Keratinocyte (primary cell): ENCODE data around the gene PPP4C. TPM values are rescaled to one million over a fixed set of nuclear protein-coding genes. Genes with fewer than 3 reads are reported as not detected.

ENCODE experiments used
- DNase-seq: peaks from one replicate; pipeline ENCODE4 v3.0.0-alpha.2; 2011; ENCODE audit warnings: low read depth, missing footprints, low spot score
- FAIRE-seq: peaks from 2 replicates; lab custom pipeline; 2011; peaks lifted over from hg19 to GRCh38; lab: Jason Lieb, UNC
- H2AFZ ChIP-seq: 2 replicates; pipeline ENCODE4 v1.6.0; 2012; ENCODE audit warnings: low read length, control low read depth, inconsistent platforms; ENCODE audit not compliant: control insufficient read depth
- H3K27ac ChIP-seq: 2 replicates; pipeline ENCODE4 v1.5.1; 2011; ENCODE audit warnings: low read length; ENCODE audit not compliant: control insufficient read depth, insufficient read depth
- H3K27me3 ChIP-seq: 3 replicates; pipeline ENCODE4 v1.6.0; 2011; ENCODE audit warnings: low read length; ENCODE audit not compliant: control insufficient read depth, insufficient read depth; ENCODE audit errors: extremely low read depth
- H3K36me3 ChIP-seq, 2 experiments: 2 replicates in 1 of 2; 3 replicates in 1 of 2; pipeline ENCODE4 v1.5.1; 2011; ENCODE audit warnings: low read length in 2 of 2, mild to moderate bottlenecking in 1 of 2; ENCODE audit not compliant: control insufficient read depth in 2 of 2, insufficient read depth in 2 of 2; ENCODE audit errors: extremely low read depth in 1 of 2
- H3K4me1 ChIP-seq: 3 replicates; pipeline ENCODE4 v1.5.1; 2011; ENCODE audit warnings: low read length; ENCODE audit not compliant: control insufficient read depth, insufficient read depth; ENCODE audit errors: extremely low read depth
- H3K4me2 ChIP-seq: 3 replicates; pipeline ENCODE4 v1.6.0; 2011; ENCODE audit warnings: low read depth, low read length; ENCODE audit not compliant: control insufficient read depth, insufficient read depth; ENCODE audit errors: extremely low read depth
- H3K4me3 ChIP-seq, 3 experiments: fragments of 200-600 bp in 1 of 3; sonication (generic) in 1 of 3; 2 replicates in 2 of 3; 3 replicates in 1 of 3; pipeline ENCODE4 v1.5.1; 2011 to 2016; ENCODE audit warnings: low read length in 3 of 3, mild to moderate bottlenecking in 3 of 3, control low read depth in 2 of 3, inconsistent platforms in 1 of 3, low read depth in 1 of 3, mixed read lengths in 1 of 3, mixed run types in 1 of 3, moderate library complexity in 1 of 3; ENCODE audit not compliant: control insufficient read depth in 2 of 3, insufficient read depth in 2 of 3; ENCODE audit errors: extremely low read depth in 1 of 3
- H3K79me2 ChIP-seq: 2 replicates; pipeline ENCODE4 v1.6.0; 2012; ENCODE audit warnings: low read length; ENCODE audit not compliant: control insufficient read depth, insufficient read depth
- H3K9ac ChIP-seq: 3 replicates; pipeline ENCODE4 v1.6.0; 2011; ENCODE audit warnings: low read length; ENCODE audit not compliant: control insufficient read depth, insufficient read depth; ENCODE audit errors: extremely low read depth
- H3K9me1 ChIP-seq: 3 replicates; pipeline ENCODE4 v1.6.0; 2011; ENCODE audit warnings: low read length; ENCODE audit not compliant: control insufficient read depth, insufficient read depth; ENCODE audit errors: extremely low read depth
- H3K9me3 ChIP-seq: 2 replicates; pipeline ENCODE4 v1.5.1; 2012; ENCODE audit warnings: low read depth, low read length; ENCODE audit not compliant: control insufficient read depth
- H4K20me1 ChIP-seq: 3 replicates; pipeline ENCODE4 v1.6.0; 2011; ENCODE audit warnings: low read length; ENCODE audit not compliant: control insufficient read depth, insufficient read depth; ENCODE audit errors: extremely low read depth
- EZH2 ChIP-seq: IDR thresholded peaks from one replicate; pipeline ENCODE4 v1.6.1; 2012; ENCODE audit warnings: inconsistent platforms, mild to moderate bottlenecking, low read length, moderate library complexity
- dilution Hi-C: fragments of 300-500 bp; cut with MboI; formaldehyde crosslinking; loops from one replicate; pipeline ENCODE4 v1.7.0; 2020; ENCODE audit warnings: low sequenced_read_pairs; ENCODE audit not compliant: extremely low pct_ligation_motif_present
- polyA plus RNA-seq, 5 experiments: library from polyadenylated mRNA; depleted of rRNA in 3 of 5; stranded (reverse) in 3 of 5; stranded (forward) in 1 of 5; unstranded in 1 of 5; fragments of >200 nt; gene quantifications; 1 replicate in 1 of 5; 2 replicates in 3 of 5; 3 replicates in 1 of 5; pipeline versions ENCODE4 v1.2.1 to v1.2.3, GENCODE V29; 2011 to 2012; ENCODE audit warnings: missing spikeins in 2 of 5, low read depth in 1 of 5, low replicate concordance in 1 of 5
- TF ChIP-seq, protein P1 (sequence below), 3 experiments: IDR thresholded peaks in 1 of 3; conservative IDR thresholded peaks in 1 of 3; optimal IDR thresholded peaks in 1 of 3; 2 replicates in 2 of 3; 3 replicates in 1 of 3; pipeline versions ENCODE3 to v1.5.1; 2011; ENCODE audit warnings: low read length in 3 of 3, mild to moderate bottlenecking in 3 of 3, moderate library complexity in 2 of 3, control low read depth in 1 of 3, inconsistent platforms in 1 of 3; ENCODE audit not compliant: insufficient read depth in 2 of 3; ENCODE audit errors: extremely low read depth in 1 of 3

Gene PPP4C
- polyA plus RNA-seq, 1 donor (not counting 4 experiments of a cell fraction or from before 2014, with no cell fraction given) = 124 TPM

DNA sequence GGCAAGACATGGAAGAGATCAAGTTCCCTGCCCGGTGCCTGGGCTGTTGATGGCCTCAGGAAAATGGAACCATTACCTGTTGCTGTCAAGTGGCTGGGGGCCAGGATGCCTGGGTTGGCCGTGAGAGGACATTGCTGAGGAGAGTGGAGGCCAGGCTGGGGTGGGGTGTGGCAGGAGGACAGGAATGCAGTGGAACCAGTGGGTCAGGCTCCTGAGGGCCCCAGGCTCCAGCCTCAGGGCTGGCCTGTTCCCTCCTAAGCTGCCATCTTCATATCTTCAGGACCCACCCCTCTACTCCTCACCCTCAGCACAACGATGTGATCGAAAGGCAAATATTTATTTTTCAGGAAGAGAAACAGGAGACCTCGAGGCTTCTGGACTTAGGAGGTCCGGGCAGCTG, 28.7 kb downstream of the PPP4C start:
- Histone ChIP-seq H3K9me3 (no peaks in the 10 kb centered on the region), H3K9ac (no peak overlapping the region), H3K27me3 (no peaks in the 10 kb centered on the region), H3K4me1 (no peaks in the 10 kb centered on the region), H3K79me2 (no peaks in the 10 kb centered on the region), H3K9me1 (no peaks in the 10 kb centered on the region), H3K36me3 (peaks cover 0 to 4% of the 10 kb centered on the region in 2 experiments), H4K20me1 (no peaks in the 10 kb centered on the region), H3K4me3 (no peak overlapping the region), H3K27ac (no peak overlapping the region), H2AFZ (no peak overlapping the region), H3K4me2 (peak overlapping the region; percentile 8)
- FAIRE-seq (no peak), DNase-seq (no peak)
- dilution Hi-C loops = no loop called here
- TF ChIP-seq, protein P1, sequence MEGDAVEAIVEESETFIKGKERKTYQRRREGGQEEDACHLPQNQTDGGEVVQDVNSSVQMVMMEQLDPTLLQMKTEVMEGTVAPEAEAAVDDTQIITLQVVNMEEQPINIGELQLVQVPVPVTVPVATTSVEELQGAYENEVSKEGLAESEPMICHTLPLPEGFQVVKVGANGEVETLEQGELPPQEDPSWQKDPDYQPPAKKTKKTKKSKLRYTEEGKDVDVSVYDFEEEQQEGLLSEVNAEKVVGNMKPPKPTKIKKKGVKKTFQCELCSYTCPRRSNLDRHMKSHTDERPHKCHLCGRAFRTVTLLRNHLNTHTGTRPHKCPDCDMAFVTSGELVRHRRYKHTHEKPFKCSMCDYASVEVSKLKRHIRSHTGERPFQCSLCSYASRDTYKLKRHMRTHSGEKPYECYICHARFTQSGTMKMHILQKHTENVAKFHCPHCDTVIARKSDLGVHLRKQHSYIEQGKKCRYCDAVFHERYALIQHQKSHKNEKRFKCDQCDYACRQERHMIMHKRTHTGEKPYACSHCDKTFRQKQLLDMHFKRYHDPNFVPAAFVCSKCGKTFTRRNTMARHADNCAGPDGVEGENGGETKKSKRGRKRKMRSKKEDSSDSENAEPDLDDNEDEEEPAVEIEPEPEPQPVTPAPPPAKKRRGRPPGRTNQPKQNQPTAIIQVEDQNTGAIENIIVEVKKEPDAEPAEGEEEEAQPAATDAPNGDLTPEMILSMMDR (optimal IDR thresholded peaks at IDR 0.05 in 1 of 3, IDR thresholded peaks at IDR 0.05 in 1 of 3, conservative IDR thresholded peaks at IDR 0.05 in 1 of 3; ENCODE audit: extremely low read depth in 1 of 3, insufficient read depth in 2 of 3, low read length in 3 of 3) = no peak
- no peak for TF ChIP-seq EZH2

DNA sequence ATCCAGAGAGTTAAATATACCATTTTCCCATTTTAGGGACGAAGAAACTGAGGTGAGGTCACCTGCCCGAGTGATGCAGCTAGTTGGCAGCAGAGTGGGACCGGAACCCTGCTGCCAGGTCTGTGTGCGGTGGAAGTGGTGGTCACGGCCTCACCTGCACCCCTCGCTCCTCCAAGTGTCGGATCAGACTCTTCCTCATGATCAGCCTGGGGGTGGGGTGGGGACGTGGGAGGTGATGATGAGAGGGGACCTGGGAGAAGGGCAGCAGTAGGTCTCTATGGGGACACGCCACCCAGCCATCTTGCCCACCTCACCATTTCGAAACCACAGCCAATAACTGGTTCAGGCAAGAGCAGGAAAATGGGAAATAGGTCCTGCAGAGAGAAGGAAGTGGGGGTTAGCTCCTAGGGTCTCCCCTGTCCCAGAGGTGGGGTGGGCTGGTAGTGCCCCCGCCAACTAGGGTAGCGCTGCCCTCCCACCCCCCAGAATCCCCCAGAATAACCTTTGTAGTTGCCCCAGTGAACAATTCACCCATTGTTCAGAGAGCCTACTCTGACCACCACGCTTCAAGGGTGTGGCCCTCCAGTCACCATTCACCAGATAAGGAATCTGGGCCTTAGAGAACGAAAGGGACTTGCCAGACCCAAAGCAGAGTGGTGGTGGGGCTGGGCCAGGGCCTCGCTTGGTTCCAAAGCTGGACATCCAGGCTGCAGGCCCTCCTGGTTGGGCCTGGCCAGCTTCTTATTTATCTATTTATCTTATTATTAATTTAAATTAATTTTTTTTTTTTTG, 32.5 kb downstream of the PPP4C start:
- dilution Hi-C loops = no loop called here
- peaks cover 0 to 8% of the 10 kb centered on the region in 2 experiments for H3K36me3 ChIP-seq
- TF ChIP-seq, protein P1 (optimal IDR thresholded peaks at IDR 0.05 in 1 of 3, IDR thresholded peaks at IDR 0.05 in 1 of 3, conservative IDR thresholded peaks at IDR 0.05 in 1 of 3; ENCODE audit: extremely low read depth in 1 of 3, insufficient read depth in 2 of 3, low read length in 3 of 3) = no peak
- no peak for TF ChIP-seq EZH2

More for the DNA sequence above, 32.5 kb downstream of the PPP4C start:
- Histone ChIP-seq H2AFZ (no peak overlapping the region), H3K9me1 (no peaks in the 10 kb centered on the region), H4K20me1 (no peaks in the 10 kb centered on the region), H3K79me2 (no peaks in the 10 kb centered on the region), H3K9me3 (no peaks in the 10 kb centered on the region), H3K4me2 (no peak overlapping the region), H3K27ac (no peak overlapping the region), H3K4me3 (no peak overlapping the region), H3K27me3 (no peaks in the 10 kb centered on the region), H3K4me1 (peaks cover 4% of the 10 kb centered on the region), H3K9ac (no peak overlapping the region)
- FAIRE-seq (no peak), DNase-seq (no peak)
